Stimulated activated CD8-positive, alpha-beta memory T cell treated with anti-CD3 and anti-CD28 coated beads, Interleukin-2, amount 100 ng/mL, for 48 hours (primary cell): ENCODE data around the gene OR2AG1.
"Not testable (repeated sequence)": the region's sequence is repeated elsewhere in the genome, so short reads cannot be mapped to it uniquely, and the experiment has no call there.

Experiments
- DNase-seq, 2 donors: peaks; one replicate each; pipeline ENCODE4 v3.0.0-alpha.2; 2020; ENCODE audit warnings: low read depth in 2 of 2

OR2AG1 gene

DNA sequence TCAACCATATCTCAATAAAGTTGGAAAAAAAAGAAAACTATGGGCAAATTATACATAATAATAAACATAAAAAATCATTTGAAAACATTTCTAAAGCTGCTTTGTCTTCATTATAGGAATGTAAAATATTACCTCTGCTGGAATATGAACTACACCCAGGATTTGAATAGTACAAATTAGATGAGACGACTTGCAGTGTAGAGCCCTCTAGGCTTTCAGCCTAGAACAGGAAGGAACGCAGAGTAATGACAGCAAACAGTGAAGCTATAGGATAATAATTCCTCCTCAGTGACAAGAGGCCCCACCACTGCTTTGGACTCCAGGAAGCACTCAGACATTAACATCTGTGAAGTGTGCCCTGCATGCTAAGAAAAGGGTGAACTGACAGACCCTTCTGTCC, 7.7 kb downstream of the OR2AG1 start:
- DNase-seq: no peak

- no peak for DNase-seq
These were observed 11.8 kb downstream of the OR2AG1 start for GRCh38 chr11:6794639-6795038.

DNA sequence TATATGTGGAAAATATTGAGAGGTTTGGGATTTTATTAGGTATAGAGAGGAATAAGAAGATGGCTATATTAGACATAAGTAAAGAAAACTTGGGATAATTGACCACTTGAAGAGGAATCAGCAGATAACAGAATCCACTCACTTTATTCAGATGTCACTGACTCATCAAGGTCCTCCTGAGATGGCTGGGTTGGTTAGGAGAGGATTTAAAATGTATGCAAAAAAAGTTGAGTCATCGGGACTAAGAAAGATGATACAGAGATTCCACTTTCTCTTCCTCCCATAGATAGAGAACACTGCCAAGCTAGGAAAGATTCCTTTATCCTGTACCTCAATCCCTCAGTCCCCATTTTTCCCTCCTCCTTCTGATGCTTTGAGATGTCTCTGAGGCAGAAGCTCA, 16.6 kb downstream of the OR2AG1 start, which contains the start of gene OR6A2:
OR6A2 (minus strand) TSS at position 288 of the 400 bp plus-strand sequence. CDS start 3,981 bp downstream, outside the sequence.
- no peak for DNase-seq

- DNase-seq: not testable (repeated sequence)
These were observed 18.3 kb downstream of the OR2AG1 start for GRCh38 chr11:6801075-6801474.

GRCh38 chr11:6812390-6813005, 29.7 kb downstream of the OR2AG1 start:
- no peak for DNase-seq

GRCh38 chr11:6813656-6814055, 30.8 kb downstream of the OR2AG1 start:
- no peak for DNase-seq

GRCh38 chr11:6817694-6818093, 34.9 kb downstream of the OR2AG1 start:
- no peak for DNase-seq

DNA sequence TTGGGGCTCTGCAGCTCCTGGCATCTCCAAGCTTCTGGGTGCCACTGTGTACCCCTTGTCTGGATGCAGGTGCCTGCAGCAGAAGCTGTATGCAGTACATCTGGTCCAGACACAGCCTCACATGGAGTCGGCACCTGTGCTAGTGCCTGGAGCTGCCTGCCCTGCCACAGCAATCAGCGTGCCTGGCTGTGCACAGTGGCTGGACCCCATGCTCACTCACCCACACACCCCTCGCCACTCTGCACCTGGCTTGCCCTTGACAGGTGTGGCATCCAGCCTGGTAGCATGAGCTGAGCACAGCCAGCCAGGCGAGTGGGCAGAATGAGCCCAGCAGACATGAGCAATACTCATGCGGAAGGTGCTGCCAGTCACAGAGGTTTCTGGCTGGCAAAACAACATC, 36.1 kb downstream of the OR2AG1 start:
- no peak for DNase-seq

DNA sequence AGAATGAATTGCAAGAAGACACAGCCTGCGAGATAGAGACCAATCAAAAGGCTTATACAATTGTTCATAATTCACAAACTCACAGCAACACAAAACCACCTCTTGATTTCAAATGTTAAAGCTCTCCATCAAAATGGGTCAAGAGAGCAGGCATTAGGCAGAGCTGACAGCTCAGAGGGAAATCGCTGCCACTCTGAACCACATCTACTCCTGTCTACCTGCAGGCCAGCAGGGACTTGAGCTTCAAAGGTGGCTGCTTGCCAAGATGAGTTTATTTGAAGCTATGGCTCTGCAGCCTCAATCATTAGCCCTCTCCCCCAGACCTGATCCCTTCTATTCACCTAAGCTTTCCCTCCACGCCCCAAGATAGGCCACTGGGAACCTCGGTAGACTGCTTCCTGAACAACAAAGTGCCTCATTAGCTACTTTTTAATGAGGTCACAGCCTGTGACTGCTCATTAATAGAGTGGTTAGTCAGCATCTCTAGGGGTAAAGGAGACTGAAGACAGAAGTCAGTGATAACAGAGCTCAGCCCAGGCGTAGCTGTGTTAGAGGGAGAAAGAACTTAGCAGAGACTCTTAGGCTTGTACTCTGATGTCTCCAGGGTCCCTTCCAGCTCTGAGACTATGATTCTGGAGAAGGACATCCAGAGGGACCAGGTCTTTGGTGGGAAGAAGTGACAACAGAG, 41.5 kb downstream of the OR2AG1 start:
- DNase-seq: no peak

DNA sequence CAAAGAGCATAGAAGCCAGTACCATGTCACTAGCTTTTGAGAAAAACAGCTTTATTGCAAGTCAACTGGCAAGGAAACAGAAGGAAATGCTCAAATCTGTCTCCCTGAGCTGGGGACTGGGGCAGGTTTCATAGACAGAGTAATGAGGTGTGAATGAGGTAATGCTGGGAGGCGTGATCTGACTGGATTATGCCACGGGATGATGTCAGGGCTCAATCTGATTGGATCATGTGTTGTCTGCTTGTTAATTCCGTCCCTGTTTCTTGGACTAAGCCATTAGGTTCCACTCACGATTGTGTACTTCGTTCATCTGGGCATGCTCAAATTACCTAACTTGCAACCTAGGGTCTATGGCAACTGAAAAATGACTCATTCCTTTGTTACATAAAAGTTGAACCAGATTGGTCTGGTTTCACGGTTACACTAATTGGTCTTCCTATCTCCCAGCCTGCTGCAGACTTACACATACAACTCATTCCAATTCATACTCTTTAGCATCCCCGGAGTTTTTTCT, 42.5 kb downstream of the OR2AG1 start:
- DNase-seq: no peak

DNA sequence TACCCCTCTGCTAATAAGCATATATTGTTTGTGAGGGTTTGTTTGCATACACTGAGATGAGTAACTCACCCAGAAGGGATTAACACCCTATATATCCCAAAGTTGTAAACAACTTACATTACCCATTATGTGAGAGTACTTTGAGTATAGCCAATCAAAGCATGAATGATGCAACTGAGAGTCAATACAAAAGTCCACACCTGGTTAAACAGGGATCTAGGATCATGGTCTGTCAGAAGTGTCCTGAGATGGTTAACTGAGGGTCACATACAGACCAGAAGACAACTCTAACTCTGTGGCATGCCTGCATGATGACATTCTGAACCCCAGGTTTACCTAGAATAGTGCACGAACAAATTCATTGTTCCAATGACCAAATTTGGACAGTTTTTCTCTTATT, 45.3 kb downstream of the OR2AG1 start:
- DNase-seq: no peak

DNA sequence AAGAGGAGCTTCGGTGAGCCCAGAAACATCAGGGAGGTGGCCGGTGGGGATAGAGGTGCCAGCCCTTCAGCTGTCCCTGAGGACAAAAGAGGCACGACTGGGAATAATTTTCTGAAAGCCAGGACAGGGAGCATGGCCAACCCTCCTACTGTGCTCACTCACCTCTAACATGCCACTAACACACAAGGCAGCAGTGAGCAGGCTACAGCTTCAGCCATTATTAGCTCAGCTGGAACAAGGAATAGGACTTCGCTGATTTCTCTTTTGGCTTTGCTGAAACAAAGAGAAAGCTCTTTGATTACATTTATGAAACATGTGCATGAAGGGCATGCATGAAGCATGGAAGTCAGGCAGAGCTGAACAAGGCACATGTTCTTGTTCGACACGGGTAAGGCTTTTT, 50.5 kb downstream of the OR2AG1 start:
- no peak for DNase-seq

DNA sequence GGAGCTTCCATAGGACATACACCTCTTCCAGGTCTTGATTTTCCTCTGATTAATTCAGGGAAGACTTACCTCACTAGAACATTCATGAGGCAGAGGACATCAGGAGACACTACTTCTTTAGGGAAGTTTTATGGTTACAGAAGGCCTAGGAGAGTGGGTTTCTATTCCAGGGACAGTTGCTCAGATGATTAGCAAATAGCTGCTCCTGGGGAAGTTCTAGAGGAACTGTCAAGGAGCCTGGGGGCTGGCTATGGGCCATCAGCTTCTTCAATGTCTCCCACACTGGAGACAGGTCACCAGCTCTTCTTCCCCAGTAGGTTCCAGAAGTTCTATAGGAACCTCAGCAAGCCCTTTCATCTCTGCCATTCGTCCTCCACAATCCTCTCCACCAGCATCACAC, 51.2 kb downstream of the OR2AG1 start:
- DNase-seq: no peak
